HS-5 (cell line): ENCODE results near the gene COL6A5.
A peak's percentile ranks its signal among the peaks of the same experiment; 100 is the strongest.
"Not testable (repeated sequence)": the region's sequence is repeated elsewhere in the genome, so short reads cannot be mapped to it uniquely, and the experiment has no call there.

Experiments used
- DNase-seq: peaks from one replicate; pipeline ENCODE4 v3.0.0-alpha.2; 2012; ENCODE audit warnings: low read depth

Gene COL6A5

GRCh38 chr3:130433306-130433705 is 87.8 kb downstream of the COL6A5 start:
- no peak for DNase-seq

- no peak for DNase-seq
Observed at GRCh38 chr3:130442284-130442683, 96.8 kb downstream of the COL6A5 start.

DNA sequence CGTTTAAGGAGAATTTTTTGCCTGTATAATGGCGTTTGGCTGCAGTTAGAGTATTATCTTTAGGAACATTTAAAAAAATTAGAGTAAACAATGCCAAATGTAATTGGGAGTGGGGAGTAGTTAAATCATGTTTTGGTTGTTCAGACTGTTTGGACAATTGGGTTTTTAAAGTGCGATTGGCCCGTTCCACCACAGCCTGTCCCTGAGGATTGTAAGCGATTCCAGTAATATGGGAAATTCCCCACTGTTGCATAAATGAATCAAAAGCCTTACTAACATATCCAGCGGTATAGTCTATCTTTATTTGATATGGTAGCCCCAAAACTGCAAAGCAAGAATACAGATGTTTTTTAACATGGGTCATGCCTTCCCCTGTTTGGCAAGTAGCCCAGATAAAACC is 101.4 kb downstream of the COL6A5 start:
- DNase-seq: not testable (repeated sequence)

GRCh38 chr3:130448155-130448554 is 102.7 kb downstream of the COL6A5 start:
- not testable (repeated sequence) for DNase-seq

GRCh38 chr3:130456540-130456939 is 111.1 kb downstream of the COL6A5 start:
- DNase-seq: no peak

GRCh38 chr3:130457671-130458070 is 112.2 kb downstream of the COL6A5 start:
- DNase-seq: peak; percentile 4

DNA sequence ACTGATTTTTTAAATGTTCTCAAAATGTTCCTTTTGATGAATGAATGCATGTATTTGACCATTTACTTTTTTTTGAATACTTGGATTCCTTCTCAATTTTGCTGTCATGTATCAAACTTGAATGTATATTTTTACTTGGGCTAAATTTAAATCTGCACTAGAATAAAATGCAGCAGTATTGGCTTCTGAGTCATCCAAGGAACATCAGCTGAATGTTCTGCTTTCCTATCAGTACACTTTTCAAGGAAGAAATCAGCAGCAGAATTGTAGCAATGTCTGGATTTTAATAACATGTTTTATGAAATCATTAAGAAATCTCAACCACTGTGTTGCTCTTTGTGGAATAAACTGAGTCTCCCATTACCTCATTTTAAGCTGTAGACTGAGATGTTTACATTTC is 114.5 kb downstream of the COL6A5 start:
- DNase-seq: no peak

DNA sequence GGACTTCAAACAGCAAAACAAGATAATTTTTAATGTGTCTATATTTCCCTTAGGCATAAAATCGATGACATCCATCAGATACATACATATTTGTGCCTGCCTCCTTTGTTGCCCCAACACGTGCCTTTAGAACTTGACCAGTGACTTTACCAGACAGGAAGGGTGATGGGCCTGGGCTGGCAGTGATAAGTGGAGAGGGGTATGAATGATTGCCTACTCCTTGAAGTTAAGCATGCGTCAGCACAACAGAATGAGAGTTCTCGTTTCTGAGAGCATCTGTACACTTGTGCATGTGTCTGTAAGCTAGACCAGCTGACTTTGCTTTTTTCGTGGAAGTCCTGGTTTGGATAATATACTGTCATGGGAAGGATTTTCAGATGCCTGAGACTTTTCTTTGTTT is 116.6 kb downstream of the COL6A5 start:
- DNase-seq: no peak

DNA sequence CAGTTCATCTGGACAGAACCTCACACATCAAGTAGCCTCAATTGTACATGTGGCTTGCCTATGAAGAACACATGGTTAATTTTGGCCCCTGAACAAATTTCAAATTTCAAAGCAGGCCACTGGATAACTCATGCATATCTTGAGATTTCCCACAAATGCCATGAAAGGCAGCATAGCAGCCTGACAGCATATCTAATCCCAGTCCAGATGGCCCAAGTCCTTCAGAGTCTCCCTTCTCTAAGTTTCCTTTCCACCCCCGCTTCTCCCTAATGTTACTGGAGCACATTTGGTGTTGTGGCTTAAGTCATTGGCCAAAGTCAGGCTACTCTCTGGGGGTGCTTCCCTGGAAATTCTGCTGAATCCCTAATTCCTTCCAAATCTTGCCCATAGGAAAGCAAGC is 117.7 kb downstream of the COL6A5 start:
- no peak for DNase-seq

- DNase-seq: no peak
Observed at GRCh38 chr3:130465521-130465920, 120.0 kb downstream of the COL6A5 start.

DNA sequence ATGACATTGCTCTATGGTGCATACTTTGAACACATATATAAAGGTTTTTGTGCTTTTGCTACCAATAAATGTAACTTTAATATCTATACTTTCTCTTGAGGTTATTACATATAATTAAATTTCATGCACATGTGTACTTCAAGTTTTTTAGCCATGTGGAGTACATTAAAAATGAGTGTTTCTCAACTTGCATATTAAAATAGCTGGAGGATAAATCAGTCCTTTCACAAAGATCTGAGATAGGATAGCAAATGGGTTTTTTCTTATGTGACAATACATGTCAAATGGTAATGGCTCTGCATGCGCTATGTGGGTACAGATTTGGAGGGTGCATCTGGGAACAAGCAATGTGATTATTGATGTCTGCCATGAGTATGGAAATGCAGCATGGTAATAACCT is 122.8 kb downstream of the COL6A5 start:
- DNase-seq: no peak

DNA sequence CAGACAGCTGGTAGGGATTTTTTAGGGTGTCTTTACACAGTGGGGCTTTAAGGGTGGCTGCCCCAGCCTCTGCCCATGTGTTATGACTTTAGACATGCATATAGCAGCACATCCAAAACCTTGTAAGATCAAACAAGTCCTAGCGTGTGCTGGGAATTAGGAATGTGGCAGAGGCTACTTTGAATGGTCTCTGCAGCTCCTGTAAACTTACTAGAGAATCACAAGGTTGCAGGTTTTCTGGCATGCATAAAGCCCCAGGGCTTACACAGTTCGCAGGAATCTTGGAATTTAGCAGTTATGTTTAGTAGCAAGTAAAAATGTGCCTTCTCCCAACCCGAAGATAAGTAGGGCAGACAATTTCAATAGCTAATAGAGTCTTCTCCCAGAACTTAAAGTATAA is 124.7 kb downstream of the COL6A5 start:
- no peak for DNase-seq

DNA sequence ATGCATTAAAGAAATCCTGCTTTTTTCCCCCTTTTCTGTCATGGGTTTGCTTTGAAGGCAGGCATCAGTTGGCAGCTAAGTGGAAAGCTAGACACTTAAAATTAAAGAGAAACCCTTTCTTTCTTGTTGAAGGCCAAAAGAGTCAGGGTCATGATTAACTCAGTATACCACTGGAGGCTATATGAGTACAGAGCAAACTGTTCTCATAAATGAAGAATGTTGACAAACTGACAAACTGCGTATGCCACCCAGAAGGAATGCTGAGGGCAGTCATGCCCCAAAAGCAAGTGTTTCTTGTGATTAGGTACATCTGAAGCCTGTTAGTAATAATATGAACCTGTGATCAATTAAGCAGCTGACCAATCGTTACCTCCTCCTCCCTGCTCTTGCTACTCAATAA is 127.9 kb downstream of the COL6A5 start:
- no peak for DNase-seq

GRCh38 chr3:130480736-130481135 is 135.3 kb downstream of the COL6A5 start:
- no peak for DNase-seq

DNA sequence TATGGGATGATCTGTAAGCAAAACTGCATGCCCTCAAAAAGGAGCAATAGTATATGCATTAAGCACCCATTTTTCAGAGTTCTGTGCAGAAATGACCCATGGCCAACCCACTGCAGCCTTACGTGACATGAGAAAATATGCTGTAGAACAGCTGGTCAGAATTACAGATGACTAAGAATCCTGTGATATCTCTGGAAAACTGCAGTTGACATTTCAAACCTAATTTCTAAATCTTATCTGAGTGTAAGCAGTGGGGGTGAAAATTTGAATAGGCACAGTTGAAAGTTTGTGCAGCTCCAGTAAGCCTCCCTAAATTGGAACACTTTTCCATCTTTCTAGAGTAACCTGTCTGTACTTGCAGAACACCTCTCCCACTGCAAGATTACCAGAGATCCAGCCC is 142.8 kb downstream of the COL6A5 start:
- no peak for DNase-seq

GRCh38 chr3:130488769-130489450 is 143.4 kb downstream of the COL6A5 start:
- no peak for DNase-seq

GRCh38 chr3:130490241-130490640 is 144.8 kb downstream of the COL6A5 start:
- peak; percentile 5 for DNase-seq

DNA sequence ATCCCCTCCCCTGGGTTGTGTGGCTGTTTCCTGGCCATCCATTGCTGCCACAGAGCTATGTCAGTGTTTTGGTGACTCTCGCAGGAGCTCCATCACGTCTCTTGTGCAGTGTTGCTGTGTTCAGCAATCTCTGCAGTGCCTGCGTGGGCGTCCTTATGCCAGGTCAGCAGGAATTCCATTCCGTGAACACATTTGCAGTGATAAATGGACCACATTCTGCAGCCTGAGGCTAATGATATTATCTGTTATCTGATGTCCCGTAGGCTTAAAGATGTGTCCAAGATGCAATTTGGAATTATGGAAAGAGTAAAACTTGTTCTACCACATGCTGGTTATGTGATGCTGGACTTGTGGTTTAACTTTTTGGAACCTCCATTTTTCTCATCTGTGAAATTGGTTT is 146.0 kb downstream of the COL6A5 start:
- DNase-seq: no peak

DNA sequence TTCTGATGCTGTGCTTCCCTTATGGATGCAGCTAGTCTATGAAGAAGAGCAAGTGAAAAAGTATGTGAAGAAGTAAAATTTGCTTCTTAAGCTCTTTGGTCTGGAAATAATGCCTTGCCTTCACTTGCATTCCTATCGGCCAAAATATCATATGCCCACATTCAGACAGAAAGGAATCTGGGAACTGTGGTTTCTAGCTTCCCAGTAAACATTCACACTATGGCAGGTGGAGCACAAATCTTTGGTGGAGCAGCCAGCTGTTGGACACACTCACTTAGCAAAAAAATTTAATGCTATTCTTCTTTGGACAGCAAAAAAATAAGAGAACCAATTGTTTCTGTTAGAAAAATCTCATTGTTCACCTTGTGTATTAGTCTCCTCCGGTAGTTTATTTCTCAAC is 159.2 kb downstream of the COL6A5 start:
- no peak for DNase-seq

DNA sequence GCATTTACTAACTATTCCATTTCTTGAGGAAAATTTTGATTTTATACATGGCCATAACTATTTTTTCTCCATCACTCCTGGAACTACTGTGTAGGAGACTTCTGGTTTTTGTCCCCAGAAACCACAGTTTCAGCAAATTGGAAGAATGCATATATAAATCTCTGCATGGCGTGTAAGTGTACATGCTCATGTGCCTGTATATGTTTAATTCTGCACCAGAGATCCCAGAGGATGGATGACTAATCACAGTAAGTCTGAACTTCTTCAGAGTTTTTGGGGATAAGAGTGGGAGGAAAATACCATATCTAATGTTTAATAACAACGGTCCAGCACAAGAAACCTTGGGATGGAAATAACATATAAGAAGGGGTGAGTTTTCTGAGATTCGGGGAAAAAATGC is 160.6 kb downstream of the COL6A5 start:
- no peak for DNase-seq

DNA sequence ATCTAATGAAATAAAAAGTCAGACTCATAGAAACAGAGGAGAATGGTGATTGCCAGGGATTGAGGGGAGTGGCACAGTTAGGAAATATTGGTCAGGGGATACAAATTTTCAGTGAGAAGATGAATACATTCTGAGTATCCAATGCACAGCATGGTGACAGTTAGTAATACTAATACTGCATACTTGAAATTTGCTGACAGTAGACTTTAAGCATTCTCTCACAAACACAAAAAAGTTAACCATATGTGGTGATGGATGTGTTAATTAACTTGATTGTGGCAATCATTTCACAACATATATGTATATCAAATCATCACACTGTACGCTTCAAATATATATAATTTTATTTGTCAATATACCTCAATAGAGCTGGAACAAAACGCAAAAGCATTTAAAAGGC is 162.3 kb downstream of the COL6A5 start:
- DNase-seq: no peak

DNA sequence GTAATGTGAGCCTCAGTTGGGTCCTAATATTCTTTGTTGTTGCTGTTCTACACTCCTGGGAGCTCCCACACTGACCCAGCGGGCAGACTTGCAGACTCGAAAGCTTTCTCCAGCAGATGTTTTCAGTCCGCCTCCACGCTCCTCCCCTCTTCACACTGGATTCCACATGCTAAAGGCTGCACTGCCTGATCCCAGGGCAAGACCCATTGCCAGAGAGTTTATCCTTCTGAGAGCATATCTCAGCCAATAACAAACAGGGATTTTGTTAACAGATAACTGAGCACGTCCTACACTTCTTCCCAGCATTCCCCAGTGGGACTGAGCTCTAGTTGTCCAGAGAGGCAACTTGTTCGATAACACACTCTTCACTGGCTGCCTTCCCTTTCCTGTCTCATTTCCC is 163.5 kb downstream of the COL6A5 start:
- no peak for DNase-seq

- DNase-seq: no peak
Observed at GRCh38 chr3:130514681-130515080, 169.2 kb downstream of the COL6A5 start.

DNA sequence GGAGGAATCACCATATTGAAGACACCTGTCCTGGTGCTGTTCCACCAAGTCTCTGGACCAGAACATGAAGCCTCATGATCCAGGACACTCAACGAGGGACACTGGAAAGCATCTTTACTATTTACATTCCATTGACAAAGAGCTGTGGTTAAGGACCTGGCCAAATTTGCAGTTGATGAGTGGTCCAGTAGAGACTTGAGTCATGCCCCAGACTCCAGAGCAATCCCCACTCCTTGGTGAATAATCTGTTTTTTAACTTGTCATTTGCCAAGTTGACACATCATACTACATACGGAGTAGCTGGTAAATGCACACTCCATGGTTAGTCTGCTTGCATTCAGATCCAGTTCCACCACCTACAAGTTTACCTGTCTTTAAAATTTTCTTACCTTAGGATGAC is 170.3 kb downstream of the COL6A5 start:
- DNase-seq: no peak
